Stimulated activated CD4-positive, alpha-beta T cell treated with anti-CD3 and anti-CD28 coated beads, Interleukin-4, amount 100 ng/mL, for 24 hours (primary cell): ENCODE results near the gene MRC1.

Source experiments
- DNase-seq: peaks from one replicate; pipeline ENCODE4 v3.0.0-alpha.2; 2020

Gene MRC1

GRCh38 chr10:17795813-17796594 is 13.1 kb upstream of the MRC1 start:
- no peak for DNase-seq

DNA sequence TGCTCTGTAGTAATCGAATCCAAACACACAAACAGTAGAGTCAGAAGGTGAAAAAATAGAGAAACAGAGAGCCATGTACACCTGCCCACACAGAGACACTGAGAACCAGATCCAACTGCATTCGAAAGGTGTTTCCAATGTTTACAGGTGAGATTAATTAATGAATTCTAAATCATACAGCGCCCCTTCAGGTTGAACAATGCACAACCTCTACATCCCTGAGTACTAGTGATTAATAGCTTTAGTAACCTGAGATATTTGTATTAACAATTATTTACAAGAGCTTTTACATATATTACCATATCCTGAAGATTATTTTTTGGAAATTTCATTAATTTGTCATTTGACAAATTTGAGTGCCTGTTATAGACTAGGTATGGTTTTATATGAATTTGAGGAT is 7.6 kb upstream of the MRC1 start:
- no peak for DNase-seq

DNA sequence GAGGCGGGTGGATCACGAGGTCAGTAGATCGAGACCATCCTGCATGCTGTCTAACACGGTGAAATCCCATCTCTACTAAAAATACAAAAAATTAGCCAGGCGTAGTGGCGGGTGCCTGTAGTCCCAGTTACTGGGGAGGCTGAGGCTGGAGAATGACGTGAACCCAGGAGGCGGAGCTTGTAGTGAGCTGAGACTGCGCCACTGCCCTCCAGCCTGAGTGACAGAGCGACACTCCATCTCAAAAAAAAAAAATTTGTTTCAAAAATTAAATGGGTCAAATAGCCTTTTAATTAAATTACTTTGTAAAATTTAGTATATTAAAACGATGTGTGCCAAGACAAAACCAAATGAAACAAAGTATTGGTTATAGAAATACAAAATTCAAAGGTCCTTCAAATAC is 6.8 kb upstream of the MRC1 start:
- DNase-seq = no peak

DNA sequence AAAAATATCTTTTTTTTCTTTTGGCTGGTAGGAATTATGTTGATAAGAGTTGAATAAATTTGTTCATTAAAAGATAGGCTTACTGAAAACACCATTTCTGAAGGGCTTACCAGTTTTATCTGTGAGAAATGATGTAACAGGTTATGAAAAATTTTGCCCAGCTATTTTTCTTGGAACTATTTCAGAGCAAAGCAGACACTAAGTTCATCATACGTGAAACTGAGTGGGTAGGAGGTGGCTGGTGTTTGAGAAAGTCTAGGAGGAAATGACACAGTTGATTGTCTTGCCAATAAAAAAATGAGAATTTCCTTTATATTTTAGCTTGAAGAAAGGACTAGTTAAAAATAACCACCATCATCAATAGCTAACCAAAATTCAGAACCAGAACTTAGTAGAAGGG is 6.2 kb upstream of the MRC1 start:
- no peak for DNase-seq

GRCh38 chr10:17805330-17805729 is 3.8 kb upstream of the MRC1 start:
- DNase-seq = no peak

DNA sequence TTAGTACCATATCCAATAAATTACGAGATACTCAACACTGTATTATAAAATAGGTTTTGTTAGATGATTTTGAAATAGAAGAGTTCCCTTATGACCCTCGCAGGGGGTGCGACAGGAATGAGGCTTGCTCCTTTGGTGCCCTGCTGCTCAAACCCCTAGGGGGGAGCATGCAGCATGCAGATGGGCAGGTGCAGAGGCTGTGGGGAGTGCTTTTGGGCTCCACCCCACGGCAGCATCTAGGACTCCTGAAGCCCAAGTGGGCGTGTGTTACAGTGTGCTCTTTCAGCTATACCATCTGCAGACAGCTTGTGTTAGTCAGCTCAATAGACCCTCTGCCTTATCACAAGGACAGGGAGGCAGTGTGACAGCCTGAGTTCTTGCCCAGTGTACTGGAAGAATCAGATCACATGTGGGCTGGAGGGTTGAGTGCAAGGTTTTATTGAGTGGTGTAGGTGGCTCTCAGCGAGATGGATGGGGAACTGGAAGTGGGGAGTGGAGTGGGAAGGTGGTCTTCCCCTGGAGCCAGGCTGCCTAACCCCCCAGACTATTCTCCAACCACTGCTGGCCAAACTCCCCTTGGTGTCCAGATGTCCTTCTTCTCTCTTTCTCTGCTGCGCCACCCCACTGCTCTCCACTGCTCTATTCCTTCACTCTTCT is 3.1 kb upstream of the MRC1 start:
- peak; percentile 12 for DNase-seq

GRCh38 chr10:17811146-17811865 is 2.2 kb downstream of the MRC1 start:
- DNase-seq = no peak

DNA sequence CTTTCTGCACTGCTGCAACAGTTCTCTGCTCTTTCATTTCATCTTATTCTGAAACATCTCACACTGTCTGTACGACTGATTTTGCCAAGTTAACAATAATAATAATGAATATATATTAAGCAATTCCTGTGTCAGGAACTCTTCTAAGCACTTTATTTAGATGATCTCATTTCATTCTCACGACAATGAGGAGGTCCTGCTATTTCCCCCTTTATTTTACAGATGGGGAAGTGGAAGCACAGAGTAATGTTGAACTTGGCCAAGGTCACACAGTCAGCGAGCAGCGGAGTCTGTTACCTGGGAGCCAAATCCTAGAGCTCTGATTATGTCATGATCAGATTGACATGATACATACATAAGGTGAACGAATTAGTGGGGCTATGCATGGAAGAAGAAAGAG is 5.8 kb downstream of the MRC1 start:
- DNase-seq = no peak

- DNase-seq = no peak
Measured at GRCh38 chr10:17816199-17816598, 7.1 kb downstream of the MRC1 start.

DNA sequence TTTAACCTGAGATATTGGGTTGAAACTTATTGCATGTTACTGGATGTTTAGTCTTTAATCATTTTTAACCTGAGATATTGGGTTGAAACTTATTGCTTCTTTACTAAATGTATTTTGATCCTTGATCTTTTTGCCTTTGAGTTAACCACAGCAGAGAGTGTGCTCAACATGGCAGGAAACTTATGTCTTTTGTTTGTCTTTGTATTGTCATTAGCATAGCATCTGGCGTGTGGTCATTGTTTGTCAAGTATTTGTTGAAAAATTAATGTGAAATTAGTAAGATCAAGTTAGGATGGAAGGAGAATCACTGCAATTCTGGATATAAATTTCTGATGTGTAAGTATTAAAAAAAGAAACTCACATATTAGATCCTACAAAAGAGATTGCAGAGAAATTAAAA is 8.2 kb downstream of the MRC1 start:
- no peak for DNase-seq

DNA sequence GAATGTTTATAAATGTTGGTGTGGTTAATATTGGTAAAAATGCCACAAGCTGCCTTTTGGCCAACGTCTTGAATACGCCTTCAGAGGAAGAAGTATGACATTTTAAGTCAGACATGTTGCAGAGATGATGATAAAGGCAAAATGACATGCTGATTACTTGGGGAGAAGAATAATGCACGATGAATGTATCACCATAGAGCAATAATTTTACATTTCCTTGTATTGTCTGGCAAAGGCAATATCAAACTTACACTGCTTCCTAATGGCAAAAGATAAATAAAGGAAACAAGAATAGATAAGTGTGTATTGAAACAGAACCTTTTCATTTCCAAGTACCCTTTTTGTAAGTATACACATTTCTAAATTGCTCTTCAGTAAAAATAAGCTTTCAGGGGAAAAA is 8.6 kb downstream of the MRC1 start:
- no peak for DNase-seq

GRCh38 chr10:17819836-17820235 is 10.7 kb downstream of the MRC1 start:
- DNase-seq = no peak

DNA sequence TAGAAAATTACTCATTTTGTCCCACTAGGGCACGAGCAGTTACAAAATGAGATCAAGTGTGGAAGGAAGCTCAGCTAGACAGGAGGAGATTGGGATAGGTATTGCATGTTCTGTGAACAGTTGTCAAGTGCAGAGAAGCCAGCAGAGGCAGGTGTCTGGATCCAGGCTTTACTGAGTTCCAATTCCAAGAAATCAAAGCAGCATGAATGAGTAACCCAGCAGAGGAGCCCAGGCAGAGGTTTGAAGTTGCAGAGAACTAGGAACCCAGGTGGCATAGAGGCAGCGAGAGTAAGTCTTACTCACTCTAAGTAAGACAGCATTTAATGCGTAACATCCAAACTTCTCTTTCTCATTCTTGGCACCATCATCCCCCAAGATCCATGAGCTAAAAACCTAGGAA is 11.8 kb downstream of the MRC1 start:
- DNase-seq = no peak

DNA sequence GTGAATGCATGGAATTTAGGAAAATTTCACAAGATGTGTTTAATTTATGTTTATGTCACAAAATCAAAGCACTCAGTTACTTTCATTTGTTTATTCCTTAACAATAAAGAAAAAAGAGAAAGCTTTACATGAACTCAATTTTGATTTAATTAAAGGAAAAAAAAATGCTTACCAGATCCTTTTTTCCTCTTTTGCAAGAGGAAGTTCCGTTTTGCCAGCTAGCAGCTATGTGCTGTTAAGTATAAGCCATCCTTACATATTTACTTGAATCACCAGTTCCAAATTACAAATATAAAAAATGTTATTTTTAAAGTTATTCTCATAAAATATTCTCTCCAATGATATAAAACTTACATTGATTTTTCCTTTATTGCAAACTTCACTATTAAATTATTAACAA is 12.7 kb downstream of the MRC1 start:
- DNase-seq = no peak

DNA sequence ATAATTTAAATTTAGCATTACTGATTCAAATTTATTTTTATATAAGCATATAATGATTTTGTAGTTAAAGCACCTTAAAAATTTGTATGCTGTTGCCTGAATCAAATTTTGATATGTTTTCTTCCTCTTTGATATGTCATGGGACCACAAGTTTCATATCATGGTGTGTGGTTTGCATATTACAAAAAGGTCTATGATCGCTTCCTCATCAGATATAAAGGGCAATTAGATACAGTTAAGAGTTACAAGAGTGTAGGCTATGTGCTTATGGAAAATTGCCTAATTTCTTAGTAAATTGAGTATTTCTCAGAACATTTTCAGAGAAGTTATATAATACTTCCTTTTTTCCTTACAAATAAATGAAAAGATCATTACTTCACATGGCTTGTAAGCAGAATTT is 22.2 kb downstream of the MRC1 start:
- DNase-seq = no peak

GRCh38 chr10:17831896-17832295 is 22.7 kb downstream of the MRC1 start:
- no peak for DNase-seq

DNA sequence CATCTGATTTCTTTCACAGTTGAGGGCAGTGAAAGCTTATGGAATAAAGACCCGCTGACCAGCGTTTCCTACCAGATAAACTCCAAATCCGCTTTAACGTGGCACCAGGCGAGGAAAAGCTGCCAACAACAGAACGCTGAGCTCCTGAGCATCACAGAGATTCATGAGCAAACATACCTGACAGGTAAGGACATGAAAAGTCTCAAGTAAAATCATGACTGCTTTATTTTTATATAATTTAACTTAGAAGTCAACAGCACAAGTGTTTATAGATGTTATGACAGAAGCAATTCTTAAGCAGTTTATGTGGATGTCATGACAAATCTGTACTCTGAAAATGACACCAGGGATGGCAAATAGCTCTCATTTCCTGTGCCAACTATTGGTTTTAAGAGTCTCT is 24.5 kb downstream of the MRC1 start:
- no peak for DNase-seq

- no peak for DNase-seq
Measured at GRCh38 chr10:17835688-17836087, 26.5 kb downstream of the MRC1 start.

DNA sequence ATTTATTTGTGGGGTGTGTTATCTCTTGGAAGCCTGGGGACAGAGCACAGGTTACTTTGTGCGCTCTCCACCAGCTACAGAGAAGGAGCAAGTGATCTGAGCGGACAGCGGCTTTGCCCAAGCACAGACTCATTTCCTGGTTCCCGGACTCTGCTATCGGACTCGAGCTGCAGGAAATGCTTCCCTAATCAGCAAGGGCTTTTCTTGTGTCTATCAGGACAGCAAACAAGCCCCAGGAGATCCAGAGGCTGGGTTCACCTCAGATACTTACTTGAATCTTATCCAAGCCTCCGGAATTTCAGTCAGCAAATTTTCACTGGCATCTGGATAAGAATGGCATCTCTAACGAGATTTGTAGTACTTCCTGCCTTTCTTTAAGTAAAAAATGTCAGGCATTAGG is 27.8 kb downstream of the MRC1 start:
- DNase-seq = no peak

DNA sequence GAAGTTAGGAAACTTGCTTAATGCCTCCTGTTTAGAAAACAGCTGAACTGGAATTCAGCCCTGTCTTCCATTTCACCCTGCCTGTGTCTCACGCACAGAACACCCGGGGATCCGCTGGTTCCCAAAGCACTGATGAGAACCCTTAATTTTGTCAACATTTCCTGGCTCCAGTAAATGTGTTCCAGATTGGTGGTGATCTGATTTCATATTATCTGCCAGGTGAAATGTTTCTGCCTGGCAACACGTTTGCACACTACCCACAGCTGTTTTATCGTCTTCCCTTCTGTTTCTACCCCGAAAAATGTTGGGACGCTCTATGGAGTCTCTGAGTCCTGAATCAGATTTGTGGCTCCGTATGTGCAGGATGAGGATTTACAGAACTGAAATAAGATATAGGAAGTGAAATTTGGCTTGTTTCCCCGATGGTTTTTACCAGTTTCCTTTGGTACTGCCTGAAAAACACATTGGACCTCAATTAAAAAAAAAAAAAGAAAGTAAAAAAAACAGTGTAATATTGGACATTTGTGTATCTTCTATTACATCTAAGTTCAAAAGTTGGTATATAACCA is 29.0 kb downstream of the MRC1 start:
- no peak for DNase-seq

DNA sequence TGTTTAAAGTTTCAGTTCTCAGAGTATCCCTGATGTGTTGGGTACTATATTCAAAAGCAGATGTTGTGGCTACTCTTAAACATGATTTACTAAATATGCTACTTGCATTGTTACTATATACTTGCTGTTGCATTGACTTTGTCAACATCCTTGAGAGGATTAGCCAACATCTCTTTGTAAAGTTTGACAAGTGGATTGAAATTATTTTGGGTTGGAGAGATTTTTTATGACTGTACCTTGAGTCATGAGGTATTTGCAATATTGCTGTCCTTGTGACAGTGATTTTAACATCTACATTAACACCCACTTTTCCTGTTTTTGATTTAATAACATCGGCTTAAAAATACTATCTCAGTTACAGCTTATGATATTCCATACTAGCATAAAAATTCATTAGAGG is 31.9 kb downstream of the MRC1 start:
- DNase-seq = no peak

DNA sequence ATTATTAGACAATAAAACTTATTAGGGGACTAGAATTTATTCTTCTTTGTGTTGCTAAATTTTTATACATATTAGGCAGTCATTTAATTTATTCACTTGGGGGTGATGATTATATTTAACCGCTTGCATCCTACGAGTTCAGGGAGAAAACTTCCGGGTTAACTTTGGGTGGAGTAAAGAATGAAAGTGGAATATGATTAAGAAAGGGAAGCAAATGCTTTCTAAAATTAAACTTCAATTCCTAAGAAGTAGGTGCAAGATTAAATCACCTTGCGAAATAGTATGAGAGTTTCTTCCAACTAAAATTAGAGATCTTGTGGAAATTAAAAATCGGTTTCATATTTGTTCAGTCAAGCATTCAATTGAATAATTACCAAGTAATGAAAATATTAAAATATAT is 33.5 kb downstream of the MRC1 start:
- no peak for DNase-seq

DNA sequence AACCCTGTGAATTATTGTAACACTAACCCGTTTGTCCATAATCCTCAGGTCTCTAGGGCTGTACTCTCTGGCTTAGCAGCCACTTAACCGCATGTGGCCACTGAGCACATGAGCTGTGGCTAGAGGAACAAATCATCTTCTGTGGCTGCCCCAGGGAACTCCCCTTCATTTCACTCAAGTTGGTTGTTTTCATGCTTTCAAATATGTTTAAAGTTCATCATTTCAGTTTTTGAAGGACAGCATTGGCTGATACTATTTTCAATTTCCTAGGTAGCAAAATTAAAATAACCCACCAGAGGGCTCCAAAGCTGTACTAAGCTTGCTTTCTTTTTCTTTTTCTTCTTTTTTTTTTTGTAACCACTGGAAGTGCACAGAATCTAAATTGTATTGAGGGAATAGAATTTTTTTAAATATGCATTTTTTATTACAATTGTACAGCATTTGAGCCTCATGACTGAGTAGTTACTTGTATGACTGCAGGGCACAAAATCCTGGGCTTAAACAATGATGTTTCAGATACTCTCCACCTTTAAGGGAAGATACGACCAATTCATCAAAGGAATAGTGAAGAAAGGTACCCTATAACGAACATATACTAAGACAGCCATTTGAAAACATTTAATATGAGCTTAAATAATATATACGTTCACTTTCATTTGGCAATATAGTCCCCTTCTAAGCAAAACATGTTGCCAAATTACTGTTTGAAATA is 38.6 kb downstream of the MRC1 start:
- DNase-seq = no peak
